ENCODE data around the gene CILP2. TPM values are rescaled to one million over a fixed set of nuclear protein-coding genes. Genes with fewer than 3 reads are reported as not detected.

Gene CILP2
- total and polyA plus RNA-seq, 2 experiments from 2014 or later: 2.2 to 8.4 TPM

- Histone ChIP-seq H3K27me3 (no peaks in the 10 kb centered on the region), H3K4me3 (no peak overlapping the region), H3K4me1 (ENCODE audit: low read depth) (no peaks in the 10 kb centered on the region), H3K36me3 (peaks cover 44% of the 10 kb centered on the region), H3K9me3 (ENCODE audit: low read depth) (no peaks in the 10 kb centered on the region), H3K27ac (no peak overlapping the region)
- TF ChIP-seq CTCF (IDR thresholded peaks at IDR 0.05; ENCODE audit: low read depth, low read length): no peak
- no peak for DNase-seq (ENCODE audit: low read depth in 1 of 2, low spot score in 1 of 2)
Observed at GRCh38 chr19:19504754-19505668, 33.1 kb upstream of the CILP2 start.

- TF ChIP-seq CTCF (IDR thresholded peaks at IDR 0.05; ENCODE audit: low read depth, low read length): no peak
- H3K4me1 ChIP-seq (ENCODE audit: low read depth): no peaks in the 10 kb centered on the region
- no peaks in the 10 kb centered on the region for H3K27me3 ChIP-seq
- H3K9me3 ChIP-seq (ENCODE audit: low read depth): no peaks in the 10 kb centered on the region
- no peak overlapping the region for H3K4me3 ChIP-seq
- DNase-seq (ENCODE audit: low read depth in 1 of 2, low spot score in 1 of 2): no peak
- no peak overlapping the region for H3K27ac ChIP-seq
- peaks cover 42% of the 10 kb centered on the region for H3K36me3 ChIP-seq
Observed at GRCh38 chr19:19505669-19506326, 32.3 kb upstream of the CILP2 start.

- no peaks in the 10 kb centered on the region for H3K4me1 ChIP-seq (ENCODE audit: low read depth)
- peaks cover 39% of the 10 kb centered on the region for H3K36me3 ChIP-seq
- DNase-seq (ENCODE audit: low read depth in 1 of 2, low spot score in 1 of 2): no peak
- no peaks in the 10 kb centered on the region for H3K27me3 ChIP-seq
- no peak overlapping the region for H3K4me3 ChIP-seq
- no peak for TF ChIP-seq CTCF (IDR thresholded peaks at IDR 0.05; ENCODE audit: low read depth, low read length)
- H3K27ac ChIP-seq: no peak overlapping the region
- no peaks in the 10 kb centered on the region for H3K9me3 ChIP-seq (ENCODE audit: low read depth)
Observed at GRCh38 chr19:19506592-19506991, 31.5 kb upstream of the CILP2 start.

GRCh38 chr19:19507354-19507753, 30.7 kb upstream of the CILP2 start:
- no peak for DNase-seq (ENCODE audit: low read depth in 1 of 2, low spot score in 1 of 2)
- no peak for TF ChIP-seq CTCF (IDR thresholded peaks at IDR 0.05; ENCODE audit: low read depth, low read length)

GRCh38 chr19:19508217-19508616, 29.8 kb upstream of the CILP2 start:
- peaks cover 27% of the 10 kb centered on the region for H3K36me3 ChIP-seq
- no peak overlapping the region for H3K27ac ChIP-seq
- H3K9me3 ChIP-seq (ENCODE audit: low read depth): no peaks in the 10 kb centered on the region
- no peaks in the 10 kb centered on the region for H3K4me1 ChIP-seq (ENCODE audit: low read depth)
- no peaks in the 10 kb centered on the region for H3K27me3 ChIP-seq
- no peak for TF ChIP-seq CTCF (IDR thresholded peaks at IDR 0.05; ENCODE audit: low read depth, low read length)
- DNase-seq (ENCODE audit: low read depth in 1 of 2, low spot score in 1 of 2): no peak
- no peak overlapping the region for H3K4me3 ChIP-seq

More at GRCh38 chr19:19507354-19507753, 30.7 kb upstream of the CILP2 start:
- Histone ChIP-seq H3K27ac (no peak overlapping the region), H3K4me1 (ENCODE audit: low read depth) (no peaks in the 10 kb centered on the region), H3K4me3 (no peak overlapping the region), H3K36me3 (peaks cover 32% of the 10 kb centered on the region), H3K9me3 (ENCODE audit: low read depth) (no peaks in the 10 kb centered on the region), H3K27me3 (no peaks in the 10 kb centered on the region)

All from cardiac muscle cell (in vitro differentiated cells and primary cell).